ENCODE results near the gene AGAP1.

The AGAP1 gene

GRCh38 chr2:235492850-235493344 lies 946 bp upstream of the AGAP1 start:
- no peak for DNase-seq

- DNase-seq, result peak; percentile 57
Measured at GRCh38 chr2:235493402-235493774, 455 bp upstream of the AGAP1 start.

- DNase-seq, result peak; percentile 16
Measured at GRCh38 chr2:235494716-235495372, 1.0 kb downstream of the AGAP1 start.

GRCh38 chr2:235495373-235496238 lies 1.8 kb downstream of the AGAP1 start:
- DNase-seq, result no peak

GRCh38 chr2:235496239-235496621 lies 2.4 kb downstream of the AGAP1 start:
- DNase-seq, result no peak

GRCh38 chr2:235497096-235497495 lies 3.3 kb downstream of the AGAP1 start:
- DNase-seq, result no peak

GRCh38 chr2:235498541-235498940 lies 4.7 kb downstream of the AGAP1 start:
- no peak for DNase-seq

- no peak for DNase-seq
Measured at GRCh38 chr2:235498946-235499812, 5.3 kb downstream of the AGAP1 start.

- DNase-seq, result no peak
Measured at GRCh38 chr2:235500110-235500760, 6.4 kb downstream of the AGAP1 start.

GRCh38 chr2:235500761-235501672 lies 7.2 kb downstream of the AGAP1 start:
- peak; percentile 18 for DNase-seq

GRCh38 chr2:235501673-235502031 lies 7.8 kb downstream of the AGAP1 start:
- DNase-seq, result no peak

- DNase-seq, result no peak
Measured at GRCh38 chr2:235502336-235502735, 8.5 kb downstream of the AGAP1 start.

- no peak for DNase-seq
Measured at GRCh38 chr2:235504441-235505180, 10.8 kb downstream of the AGAP1 start.

- DNase-seq, result no peak
Measured at GRCh38 chr2:235505181-235505741, 11.4 kb downstream of the AGAP1 start.

- no peak for DNase-seq
Measured at GRCh38 chr2:235506291-235506996, 12.6 kb downstream of the AGAP1 start.

GRCh38 chr2:235506997-235507615 lies 13.3 kb downstream of the AGAP1 start:
- DNase-seq, result no peak

GRCh38 chr2:235507928-235508327 lies 14.1 kb downstream of the AGAP1 start:
- DNase-seq, result no peak

GRCh38 chr2:235508371-235509160 lies 14.7 kb downstream of the AGAP1 start:
- DNase-seq, result no peak

- no peak for DNase-seq
Measured at GRCh38 chr2:235510318-235510717, 16.5 kb downstream of the AGAP1 start.

All from NCI-H2227 treated with DMSO at 0.1 percent for 48 hours (cell line).